OCI-M1 (cell line): ENCODE data around the gene GNAZ.

Experiments
- DNase-seq: peaks from one replicate; lab custom pipeline; 2025; lab: John Stamatoyannopoulos, UW

Gene GNAZ

DNA sequence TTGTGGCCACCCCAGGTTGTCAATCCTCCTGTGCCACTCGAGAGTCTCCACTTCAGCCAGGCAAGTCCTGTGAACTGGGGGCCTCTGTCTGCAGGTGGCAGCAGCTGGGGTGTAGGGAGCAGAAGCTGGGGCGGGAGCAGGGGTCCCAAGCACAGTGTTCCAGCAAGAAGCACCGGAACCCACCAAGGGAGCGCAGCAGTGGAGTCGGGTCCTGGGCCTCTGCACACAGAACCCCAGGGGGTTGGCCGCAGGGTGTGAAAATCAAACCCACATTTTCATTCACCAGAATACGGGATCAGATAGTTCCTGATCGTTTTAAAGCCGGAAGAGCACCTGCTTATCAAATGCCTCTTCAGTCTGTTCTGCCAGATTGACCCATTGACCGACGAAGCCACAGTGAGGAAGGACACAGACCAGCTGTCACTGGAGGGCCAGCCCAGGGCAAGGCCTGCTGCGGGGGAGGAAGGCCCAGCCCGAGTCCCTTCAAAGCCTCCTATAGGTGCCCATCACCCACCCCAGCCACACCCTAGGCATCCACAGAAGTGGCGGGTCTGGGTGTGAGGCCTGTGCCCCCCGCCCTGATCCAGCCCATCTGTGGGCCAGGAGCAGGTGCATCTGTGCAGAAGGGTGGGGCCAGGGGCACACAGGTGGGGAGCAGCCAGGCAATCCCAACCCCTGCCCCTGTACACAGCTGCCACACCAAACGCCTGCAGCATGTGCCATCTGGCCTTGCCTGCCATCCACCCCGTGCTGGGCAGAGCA, 37.3 kb downstream of the GNAZ start:
- DNase-seq, result no peak

DNA sequence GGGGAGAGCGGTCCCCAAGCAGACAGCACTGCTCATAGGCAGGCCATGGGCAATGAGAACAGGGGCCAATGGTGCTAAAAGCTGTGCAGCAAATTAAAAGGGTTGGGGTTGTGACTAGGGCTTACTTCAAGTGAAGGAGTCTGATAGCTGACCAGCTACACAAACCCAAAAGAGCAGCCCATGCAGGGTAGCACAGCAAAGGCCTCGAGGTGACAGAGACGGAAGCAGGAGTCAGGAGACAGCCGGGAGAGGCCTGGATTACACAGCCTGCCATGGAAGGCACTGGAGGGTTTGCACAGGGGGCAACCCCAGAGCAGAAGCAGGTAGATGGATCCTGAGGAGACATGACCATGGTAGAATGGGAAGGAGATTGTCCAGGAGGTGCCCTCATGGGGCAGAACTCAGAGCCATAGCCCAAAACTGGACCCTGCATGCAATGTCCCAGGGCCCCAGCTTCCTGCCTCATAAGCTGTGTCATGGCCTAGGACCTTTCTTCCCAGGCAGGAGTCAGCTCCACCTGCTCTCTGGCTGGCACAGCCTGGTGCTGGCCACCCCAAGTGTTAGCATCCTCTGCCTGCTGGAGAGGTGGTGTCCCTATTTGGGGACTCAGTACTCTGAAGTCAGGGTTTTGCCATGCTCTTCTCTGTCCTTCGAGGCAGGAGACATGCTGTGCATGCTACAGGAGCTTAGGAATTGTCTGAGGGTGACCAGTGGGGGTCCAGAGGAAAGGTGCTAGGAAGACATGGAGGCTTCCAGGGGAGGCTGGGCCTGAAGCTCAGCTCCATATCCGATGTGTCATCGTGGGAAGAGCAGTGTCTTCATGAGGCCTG, 38.1 kb downstream of the GNAZ start:
- DNase-seq, result no peak

- DNase-seq, result no peak
Measured at GRCh38 chr22:23109079-23109347, 38.7 kb downstream of the GNAZ start.

DNA sequence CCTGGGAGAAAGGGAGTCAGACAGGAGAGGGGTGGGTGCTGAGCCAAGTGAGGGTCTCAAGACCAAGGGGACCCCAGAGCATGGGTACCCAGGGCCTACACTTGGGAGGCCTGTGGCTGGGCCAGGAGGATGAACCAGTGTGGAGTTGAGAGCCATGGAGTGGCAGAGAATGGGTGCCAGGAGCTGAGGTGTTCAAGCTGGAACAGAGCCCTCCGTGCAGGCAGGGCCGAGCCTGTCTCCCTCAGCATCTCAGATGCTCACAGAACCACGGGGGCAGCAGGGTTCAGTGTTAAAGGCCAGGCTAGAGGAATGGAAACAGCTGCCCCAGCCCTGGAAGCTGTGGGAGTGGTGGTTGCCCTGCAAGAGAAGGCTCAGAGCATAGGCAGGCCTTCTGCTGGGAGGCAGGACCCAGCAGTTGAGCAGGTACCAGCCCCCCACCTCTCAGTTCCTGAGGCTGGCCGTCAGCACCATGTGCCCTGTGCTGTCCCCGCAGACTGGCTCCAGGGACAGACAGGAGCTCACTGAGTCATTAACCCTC, 39.2 kb downstream of the GNAZ start:
- no peak for DNase-seq

DNA sequence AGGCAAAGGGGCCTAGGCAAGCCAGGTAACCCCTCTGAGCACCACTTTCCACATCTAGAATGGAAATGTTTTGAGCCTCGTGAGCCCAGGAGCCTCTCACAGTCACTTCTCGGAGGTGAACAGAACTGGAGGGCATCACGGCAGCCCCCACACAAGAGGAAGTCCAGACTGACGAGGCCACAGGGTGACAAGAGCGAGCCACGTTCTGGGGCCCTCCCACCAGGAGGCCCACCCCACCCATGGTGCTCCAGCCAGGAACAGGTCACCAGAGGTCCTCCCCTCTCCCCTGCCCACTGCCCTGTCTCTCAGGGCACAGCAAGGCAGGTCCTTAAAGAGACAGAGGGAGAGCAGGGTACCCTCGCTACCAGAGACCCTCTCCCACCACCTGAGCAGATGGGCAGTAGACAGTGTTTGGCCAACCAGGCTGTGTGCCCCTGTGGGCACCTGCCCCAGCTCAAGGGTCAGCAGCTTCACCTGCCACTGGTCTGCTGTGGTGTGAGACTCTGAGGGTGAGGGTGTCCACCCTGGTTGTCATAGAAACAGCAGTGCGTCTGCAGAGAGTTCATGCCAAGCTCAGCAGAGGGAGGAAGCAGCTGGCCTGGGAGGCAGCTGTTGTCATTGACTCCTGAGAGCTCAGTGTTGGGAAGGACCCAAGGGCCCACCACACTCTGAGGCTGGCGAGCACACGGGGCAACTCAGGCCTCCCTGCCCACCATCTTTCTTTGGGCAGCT, 40.0 kb downstream of the GNAZ start:
- no peak for DNase-seq

DNA sequence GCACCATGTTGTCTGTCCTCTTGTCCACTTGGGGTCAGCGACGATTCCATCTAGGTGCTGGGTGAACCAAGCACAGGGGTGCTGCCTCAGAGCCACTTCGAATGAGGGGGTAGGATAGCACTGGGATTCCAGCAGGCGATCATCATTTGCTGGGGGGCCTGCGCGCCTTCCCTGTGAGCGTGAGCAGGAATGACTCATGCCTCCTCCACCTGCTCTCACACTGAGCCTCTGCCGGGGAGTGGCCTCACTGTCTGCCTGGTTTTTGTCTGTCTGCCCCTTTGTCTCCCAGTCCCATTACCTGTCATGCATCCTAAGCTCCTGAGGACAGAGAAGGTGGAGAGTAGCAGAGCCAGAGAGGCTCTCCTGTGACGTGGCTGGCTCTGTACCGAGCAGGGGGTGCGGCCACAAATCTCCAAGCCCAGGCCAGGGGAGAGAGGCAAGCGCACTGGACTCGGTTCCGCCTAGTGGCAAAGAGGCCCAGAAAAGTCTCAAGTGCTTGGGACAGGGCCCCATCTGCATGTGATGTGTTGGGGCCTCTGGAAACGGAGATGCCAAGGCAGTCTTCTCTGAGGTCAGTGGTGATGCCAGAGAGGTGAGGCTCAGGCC, 40.7 kb downstream of the GNAZ start:
- DNase-seq, result no peak

DNA sequence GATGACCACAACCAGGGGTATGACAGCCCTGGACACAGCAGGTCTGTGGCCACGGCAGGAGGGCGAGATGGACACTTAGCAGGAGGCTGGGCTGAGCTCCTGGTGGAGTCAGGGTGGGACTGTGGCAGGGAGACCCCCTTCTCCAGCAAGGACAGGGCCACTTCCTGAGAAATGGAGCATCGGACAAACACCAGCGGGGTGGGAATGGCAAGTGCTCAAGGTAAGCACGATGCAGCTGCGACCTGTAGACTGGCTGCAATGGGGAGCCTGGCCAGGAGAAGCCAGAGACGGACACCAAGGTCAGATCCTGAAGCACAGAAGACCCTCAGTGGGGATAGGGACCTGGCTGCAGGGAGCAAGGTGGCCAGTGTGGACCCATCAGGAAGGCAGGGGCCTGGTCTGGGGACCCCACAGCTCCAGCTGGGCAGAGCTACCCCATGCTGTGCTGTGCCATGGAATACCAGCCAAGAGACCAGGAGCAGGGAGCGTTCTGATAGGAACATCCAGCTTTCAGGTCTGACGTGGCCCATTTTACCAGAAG, 42.2 kb downstream of the GNAZ start:
- DNase-seq, result no peak

GRCh38 chr22:23113067-23113846, 42.9 kb downstream of the GNAZ start:
- DNase-seq, result no peak

DNA sequence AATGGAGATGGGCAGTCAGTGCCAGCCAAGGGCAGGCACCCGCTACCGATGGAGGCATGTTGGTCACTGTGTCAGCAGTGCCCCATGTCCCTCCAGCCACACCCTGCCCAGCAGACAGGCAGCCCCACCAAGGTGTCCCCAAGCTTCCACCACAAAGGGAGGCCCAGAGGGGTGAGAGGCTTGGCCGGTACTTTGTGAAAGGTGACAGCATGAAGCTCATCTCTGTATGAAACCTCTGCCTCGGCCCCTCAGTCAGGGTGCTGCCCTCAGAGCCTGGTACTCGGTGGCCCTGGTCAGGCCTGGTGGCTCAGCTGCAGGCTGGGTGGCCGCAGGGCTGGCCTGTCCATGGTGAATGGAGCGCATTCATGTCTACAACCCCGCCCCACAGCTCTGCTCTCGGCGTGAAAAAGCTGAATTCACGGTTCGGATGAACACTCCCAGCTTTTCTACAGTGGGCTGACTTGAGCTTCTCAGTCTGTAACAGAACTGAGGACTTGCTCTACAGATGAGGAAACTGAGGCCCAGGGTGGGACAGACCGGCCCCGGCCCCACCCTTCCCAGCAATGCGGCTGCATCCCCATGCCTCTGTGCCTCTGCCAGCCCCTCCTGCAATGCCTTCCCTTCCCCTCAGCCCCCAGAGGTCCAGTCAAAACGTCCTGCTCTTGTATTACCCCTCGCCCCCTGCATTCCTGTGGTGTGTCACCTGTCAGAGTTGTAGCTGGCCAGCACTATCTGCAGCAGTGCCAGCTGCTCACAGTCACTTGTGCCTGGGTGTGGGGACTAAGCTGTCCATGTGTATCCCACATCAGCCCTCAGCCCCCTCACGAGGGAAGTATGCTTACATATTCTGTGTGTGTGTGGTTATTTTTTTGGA, 43.8 kb downstream of the GNAZ start:
- no peak for DNase-seq

DNA sequence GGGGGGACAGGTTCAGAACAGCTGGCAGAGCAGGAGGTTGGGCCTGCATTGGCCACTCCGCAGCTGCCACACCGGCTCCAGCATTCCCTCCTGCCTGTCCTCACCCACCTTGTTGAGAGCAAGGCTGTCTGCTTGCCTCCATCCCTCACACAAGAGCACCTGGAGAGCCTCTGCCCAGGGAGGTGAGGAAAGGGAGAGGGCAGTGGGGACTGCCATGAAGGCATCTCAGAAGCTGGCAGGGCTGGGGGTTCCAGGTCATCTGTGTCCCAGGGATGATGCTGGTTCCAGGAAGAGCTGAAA, 44.4 kb downstream of the GNAZ start:
- DNase-seq, result no peak

DNA sequence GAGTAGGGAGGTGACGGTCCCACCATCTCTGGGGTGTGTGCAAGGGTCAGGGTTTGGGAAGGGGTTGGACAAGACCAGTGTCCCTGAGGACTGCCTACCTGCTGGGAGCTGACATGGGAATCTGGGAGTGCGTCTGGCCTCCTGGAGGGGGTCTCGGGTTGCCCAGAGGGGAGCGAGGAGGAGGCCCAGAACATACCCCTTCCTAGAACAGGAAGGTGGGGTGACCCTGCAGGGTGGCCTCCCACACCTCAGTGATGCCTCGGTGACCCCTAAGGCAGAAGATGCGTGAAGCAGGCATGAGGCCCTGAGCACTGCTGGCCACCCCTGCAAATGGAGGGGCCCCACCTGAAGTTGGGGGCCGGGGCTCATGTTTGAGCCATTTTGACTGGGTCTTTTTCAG, 45.0 kb downstream of the GNAZ start:
- no peak for DNase-seq

- DNase-seq, result no peak
Measured at GRCh38 chr22:23115825-23116494, 45.6 kb downstream of the GNAZ start.

DNA sequence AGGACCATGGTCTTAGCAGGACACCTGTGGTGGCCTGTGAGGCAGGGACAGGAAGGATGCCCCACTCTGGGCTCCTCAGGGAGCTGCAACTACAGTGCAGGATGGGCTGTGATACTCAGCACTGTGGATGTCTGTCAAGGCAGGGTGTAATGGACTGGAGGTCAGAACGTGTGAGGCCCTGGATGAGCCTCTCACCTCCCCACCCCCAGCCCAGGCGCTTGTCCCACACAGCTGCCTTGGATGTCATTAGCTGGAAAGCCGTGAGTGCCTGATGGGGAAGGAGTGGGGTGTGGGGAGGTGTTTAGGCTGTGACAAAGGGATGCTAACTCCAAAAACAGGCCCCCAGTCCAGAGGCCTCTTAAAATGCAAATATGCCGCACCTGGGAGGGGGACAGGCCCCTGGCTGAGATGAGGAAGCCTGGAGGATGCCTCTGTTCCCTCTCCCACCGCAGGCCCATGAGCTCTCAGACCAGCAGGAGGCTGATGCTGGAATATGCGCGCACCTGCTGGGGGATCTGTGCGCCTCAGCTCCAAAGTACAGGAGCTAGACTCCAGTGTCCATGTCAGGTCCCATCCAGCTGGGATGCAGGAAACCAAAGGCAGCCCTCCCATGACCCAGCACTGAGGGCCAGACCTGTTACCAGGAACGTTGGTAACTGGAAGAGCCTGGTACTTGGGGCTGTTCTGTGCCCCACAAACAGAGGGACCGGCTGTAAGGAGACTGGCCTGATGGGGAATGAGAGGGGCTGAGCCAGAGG, 46.4 kb downstream of the GNAZ start:
- DNase-seq, result no peak

DNA sequence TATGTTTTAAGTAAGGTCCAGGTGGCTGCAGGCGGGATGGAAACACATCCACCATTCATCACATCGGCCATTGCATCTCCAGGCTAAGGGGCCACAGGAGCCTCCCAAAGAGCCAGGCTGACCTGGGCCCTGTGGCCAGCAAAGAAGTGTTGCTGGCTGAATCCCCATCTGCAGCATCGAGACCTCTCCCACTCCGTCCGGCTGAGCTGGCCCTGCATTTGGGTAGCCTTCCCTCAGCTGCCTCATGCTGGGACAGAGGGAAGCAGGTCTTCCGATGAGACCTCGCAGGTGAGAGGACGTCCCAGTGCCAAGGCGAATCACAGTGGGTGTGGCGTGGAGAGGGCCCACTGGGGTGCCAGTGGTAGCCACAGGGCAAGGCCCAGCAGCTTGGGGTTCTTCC, 47.0 kb downstream of the GNAZ start:
- DNase-seq, result no peak

DNA sequence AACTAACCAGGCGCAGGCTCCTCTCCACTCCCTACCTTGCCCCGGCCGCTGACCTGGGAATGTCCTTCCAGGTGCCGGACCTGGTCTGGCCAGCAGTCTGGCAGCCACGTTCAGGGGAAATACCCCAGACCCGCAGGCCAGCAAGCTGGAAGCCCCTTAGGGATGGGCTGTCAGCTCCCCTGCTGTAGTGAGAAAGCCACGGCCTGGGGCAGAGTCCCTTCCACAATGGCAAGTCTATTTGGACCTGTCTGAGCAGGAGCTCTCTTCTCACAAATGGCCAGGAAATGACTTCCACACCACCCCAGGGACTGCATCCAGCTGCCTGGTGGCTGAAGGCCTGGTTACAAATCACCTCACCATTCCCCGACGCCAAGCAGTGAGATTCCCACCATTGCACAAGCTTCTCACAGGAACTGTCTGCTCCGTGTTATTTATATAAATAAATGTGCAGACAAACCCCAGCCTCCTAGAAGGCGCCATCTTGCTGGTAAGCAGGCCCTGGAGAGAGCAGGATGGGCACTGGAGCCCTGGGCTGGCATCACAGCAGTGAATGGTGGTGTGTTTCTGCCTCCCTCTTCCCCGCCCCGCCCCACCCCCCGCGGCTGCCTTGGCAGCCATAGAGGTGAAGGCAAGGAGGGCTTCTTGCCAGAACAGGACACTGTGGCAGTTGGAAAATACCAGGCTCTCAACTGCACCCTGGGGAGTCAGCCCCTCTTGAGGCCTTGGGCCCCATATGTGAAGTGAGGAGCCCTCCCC, 47.8 kb downstream of the GNAZ start:
- DNase-seq, result no peak

- DNase-seq, result no peak
Measured at GRCh38 chr22:23118647-23119493, 48.6 kb downstream of the GNAZ start.
